Fibroblast of skin of abdomen (primary cell): ENCODE data around the gene GREB1.

Experiments used
- DNase-seq: peaks from one replicate; pipeline ENCODE4 v3.0.0-alpha.2; 2013

GREB1 gene

GRCh38 chr2:11581124-11581796 lies 47.4 kb downstream of the GREB1 start:
- DNase-seq = no peak

DNA sequence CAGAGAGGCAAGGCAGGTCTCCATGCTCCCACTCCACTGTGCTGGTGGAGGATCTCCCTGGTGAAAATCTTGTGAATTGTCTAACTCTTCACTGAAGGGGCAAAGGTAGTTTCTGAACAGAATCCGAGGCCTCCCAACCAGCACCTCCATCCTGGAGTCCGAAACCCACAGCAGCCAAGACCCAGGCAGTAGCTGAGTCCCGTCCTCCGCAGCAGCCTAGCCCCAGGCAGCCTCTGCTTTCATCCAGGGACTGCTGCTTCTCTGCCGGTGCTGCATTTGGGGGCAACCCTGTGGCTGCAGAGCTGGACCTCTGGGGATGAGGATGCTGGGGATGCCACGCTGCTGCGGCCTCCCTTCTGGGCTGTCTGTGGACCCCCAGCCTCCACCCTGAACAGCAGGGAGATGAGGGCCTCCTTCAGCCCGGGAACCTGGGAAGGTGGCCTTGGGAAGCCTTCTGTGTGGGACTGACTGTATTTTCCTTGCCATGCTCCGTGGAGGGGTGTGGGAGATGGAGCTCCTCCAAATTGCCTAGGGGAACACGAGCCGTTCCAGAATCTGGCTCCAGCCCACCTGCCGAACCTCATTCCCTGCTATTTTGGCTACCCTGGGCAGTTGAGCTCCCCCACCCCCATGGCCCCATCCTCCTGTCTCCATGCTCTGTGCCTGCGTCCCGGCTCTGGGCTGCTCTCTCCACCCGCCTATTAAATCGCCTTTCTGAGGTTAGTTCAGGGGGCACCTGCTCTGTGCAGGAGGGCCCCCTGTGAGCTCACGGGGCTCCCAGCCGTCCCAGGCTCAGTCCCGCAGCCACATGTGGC lies 48.2 kb downstream of the GREB1 start:
- no peak for DNase-seq

- DNase-seq = no peak
Measured at GRCh38 chr2:11582612-11582861, 48.7 kb downstream of the GREB1 start.

- peak; percentile 61 for DNase-seq
Measured at GRCh38 chr2:11582862-11583752, 49.3 kb downstream of the GREB1 start.

DNA sequence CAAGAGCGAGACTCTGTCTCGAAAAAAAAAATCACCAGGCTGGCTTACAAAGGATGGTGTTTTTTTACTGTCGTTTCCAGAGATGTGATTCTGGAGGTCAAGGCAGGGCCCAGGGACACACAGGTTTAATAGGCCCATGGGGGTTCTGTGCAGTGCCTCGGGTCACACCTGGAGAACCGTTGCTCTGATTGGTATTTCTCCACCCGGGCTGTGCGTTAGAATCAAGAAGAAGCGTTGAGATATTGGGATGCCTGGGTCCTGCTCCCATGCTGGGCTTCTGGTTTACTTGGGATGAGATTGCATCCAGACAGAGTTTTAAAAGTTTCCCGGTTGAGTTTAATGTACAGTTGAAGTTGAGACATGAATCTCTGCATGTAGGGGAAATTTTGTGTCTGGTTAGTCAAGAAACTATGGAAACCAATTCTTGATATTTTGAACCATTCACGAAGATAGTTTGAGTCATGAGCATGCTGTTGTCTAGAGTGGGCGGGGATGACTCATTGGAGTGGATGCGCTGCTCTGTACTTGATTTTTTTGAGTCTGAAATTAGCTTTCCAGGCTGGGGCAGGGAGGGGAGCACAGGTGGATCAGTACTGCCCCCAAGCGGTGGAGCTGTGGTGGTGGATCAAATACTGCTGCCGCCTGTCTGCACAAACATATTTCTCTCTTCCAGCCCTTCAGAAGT lies 50.1 kb downstream of the GREB1 start:
- DNase-seq = peak; percentile 97

DNA sequence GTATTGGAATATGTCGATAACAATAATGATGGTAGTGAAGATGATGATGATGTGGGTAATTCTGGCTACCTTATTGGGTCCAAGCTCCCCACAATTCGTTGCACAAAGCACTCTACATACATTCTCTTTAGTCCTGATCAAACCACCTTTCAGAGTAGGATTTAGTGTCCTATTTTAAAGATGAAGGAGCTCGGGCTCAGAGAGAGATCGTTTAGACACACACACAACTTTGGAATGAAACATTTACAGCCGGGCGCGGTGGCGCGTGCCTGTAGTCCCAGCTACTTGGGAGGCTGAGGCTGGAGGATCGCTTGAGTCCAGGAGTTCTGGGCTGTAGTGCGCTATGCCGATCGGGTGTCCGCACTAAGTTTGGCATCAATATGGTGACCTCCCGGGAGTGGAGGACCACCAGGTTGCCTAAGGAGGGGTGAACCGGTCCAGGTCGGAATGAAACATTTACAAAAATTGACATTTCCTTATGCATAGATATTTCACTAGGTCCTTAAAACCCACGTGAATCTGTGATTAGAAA lies 50.7 kb downstream of the GREB1 start:
- no peak for DNase-seq

GRCh38 chr2:11585071-11585470 lies 51.2 kb downstream of the GREB1 start:
- DNase-seq = no peak

DNA sequence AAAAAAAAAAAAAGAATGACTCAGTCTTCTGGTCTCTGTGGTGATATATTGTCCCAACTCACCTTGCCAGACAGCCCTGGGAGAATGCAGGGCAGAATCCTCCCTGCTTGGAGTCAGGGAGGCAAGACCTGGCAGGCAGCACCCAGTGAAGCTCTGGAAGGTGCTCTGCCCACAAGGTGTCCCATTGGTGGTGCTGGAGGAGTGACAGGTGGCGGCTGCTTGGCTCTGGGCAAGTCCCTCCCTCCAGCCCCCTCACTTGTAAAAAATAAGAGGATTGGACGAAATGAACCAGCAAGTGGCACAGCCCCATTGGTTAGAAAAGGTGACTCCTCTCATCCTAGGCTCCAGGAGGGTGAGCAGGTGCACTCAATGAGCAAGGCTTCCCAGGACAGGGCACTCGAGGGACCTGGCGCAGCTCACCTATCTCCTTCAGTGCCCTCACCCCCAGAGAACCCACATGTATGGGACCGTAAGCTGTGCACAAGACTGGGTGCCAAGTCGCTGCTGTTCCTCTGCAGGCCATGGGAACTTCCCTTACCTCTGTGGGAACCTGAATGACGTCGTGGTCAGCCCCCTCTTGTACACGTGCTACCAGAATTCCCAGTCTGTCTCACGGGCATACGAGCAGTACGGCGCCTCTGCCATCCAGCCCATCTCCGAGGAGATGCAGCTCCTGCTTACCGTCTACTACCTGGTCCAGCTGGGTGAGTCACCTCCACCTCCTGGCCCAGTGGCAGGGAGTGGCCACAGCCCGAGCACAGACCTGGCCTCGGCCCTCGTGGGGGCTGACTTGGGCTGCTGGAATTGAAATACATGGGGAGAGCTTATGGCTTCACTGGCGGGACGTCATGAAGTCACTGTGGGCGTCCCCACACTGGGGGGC lies 54.6 kb downstream of the GREB1 start:
- no peak for DNase-seq

DNA sequence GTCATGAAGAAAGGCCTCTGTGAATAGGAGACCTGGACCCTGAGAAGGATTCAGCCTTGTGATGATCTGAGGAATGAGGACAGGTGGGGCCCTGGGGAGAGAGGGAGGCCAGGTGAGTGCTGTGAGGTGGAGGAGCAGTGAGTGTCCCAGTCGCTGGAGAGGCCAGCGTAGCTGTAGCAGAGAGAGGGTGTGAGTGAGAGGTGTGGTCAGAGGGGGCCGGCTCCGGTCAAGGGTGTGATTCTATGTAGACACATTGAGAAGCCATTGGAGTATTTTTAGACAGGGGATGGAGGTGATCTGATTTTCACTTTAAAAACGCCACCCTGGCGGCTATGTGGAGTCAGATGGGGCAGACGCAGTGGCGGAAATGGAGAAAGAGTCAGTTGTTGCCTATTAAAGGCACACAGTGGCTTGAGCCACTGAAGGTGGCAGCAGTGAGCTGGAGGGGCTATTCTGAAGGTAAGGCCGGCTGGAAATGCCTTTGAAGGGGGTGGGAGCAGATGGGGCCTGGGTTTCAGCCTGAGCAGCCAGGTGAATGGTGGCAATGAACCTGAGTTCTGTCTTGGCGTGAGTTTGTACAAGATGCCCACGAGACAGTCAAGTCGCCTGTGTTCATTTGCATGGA lies 55.6 kb downstream of the GREB1 start:
- DNase-seq = no peak

GRCh38 chr2:11590193-11590592 lies 56.3 kb downstream of the GREB1 start:
- DNase-seq = no peak

DNA sequence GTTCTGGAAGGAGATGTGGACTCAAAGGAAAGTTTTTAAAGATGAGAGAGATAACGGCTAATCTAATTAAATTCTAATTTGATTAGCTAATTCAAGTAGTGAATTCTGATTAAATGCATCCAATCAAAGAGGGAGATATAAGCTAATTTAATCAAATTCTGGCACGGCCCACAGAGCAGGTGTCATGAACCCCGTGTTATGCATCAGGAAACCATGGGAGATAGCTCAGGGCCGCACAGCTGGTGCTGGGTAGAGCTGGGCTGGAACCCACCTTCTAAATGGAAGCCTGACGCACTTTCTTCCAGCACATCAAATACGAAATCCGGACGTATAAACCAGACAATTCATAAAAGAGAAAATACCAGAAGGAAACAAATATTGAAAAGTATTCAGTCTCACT lies 57.2 kb downstream of the GREB1 start:
- no peak for DNase-seq

DNA sequence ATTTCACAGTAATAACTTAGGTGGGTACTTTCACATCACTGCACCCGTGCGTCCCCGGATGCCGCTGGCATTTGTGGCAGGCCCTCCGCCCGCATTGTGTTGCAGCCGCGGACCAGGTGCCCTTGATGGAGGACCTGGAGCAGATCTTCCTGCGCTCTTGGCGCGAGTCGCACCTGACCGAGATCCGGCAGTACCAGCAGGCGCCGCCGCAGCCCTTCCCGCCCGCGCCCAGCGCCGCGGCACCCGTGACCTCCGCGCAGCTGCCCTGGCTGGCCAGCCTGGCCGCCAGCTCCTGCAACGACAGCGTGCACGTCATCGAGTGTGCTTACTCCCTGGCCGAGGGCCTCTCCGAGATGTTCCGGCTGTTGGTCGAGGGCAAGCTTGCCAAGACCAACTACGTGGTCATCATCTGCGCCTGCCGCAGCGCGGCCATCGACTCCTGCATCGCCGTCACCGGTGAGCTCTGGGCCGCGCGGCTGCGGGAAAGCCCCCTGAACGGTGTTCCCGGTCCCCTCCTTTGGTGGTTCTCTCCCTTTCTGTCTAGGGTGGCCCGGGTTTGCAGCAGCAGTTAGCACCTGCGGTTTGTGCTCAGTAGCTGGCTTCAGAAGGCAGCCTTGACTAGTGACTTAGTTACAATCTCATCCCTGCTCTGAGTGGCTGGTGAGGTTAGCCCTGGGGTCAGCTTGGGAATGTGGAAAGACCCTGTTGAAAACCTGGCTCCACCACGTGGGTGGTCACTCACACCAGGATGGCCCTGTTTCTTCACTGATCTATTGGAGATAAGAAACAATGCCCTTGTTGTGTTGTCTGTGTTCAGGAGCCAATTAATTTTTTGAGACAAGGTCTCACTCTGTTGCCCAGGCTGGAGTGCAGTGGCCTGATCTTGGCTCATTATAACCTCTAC lies 59.1 kb downstream of the GREB1 start:
- no peak for DNase-seq

- no peak for DNase-seq
Measured at GRCh38 chr2:11596801-11597200, 63.0 kb downstream of the GREB1 start.

DNA sequence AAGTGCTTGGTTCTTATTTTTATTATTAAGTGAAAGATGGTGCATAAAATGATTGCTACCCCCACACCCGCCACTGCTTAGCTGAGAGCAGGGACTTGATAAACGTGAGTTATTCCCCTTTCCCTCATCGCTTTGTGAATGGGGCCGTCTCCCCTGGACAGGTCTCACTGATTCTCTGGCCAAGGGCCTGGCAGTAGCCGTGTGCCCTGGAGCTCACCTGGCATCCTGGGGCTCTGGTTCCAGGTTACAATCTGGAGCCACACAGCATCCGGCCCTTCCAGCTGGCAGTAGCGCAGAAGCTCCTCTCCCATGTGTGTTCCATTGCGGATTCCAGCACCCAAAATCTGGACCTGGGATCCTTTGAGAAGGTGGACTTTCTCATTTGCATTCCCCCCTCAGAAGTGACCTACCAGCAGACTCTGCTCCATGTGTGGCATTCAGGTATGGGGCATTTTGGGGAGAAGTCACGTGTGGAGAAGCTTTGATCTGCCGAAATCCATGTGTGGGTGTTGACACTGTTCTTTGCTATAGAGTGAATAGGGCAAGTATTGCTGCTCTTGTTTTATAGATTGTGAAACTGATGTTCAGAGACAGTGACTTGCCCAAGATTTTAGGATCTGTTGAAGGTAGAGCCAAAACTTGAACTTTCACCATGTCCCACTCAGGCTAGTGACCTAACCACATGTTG lies 63.8 kb downstream of the GREB1 start:
- no peak for DNase-seq

GRCh38 chr2:11598228-11598731 lies 64.4 kb downstream of the GREB1 start:
- DNase-seq = no peak

GRCh38 chr2:11602563-11603204 lies 68.8 kb downstream of the GREB1 start:
- DNase-seq = no peak

- DNase-seq = no peak
Measured at GRCh38 chr2:11610624-11611242, 76.9 kb downstream of the GREB1 start.

- no peak for DNase-seq
Measured at GRCh38 chr2:11611251-11611650, 77.4 kb downstream of the GREB1 start.
